ENCODE data around the gene ABCA4.

GRCh38 chr1:94015489-94015817, 105.5 kb downstream of the ABCA4 start:
- no peak for TF ChIP-seq CTCF (IDR thresholded peaks at IDR 0.05)
- TF ChIP-seq POLR2AphosphoS5 (IDR thresholded peaks at IDR 0.05): no peak
- TF ChIP-seq EP300 (IDR thresholded peaks at IDR 0.05): no peak
- TF ChIP-seq POLR2A (IDR thresholded peaks at IDR 0.05): no peak

Measured in stomach (tissue), 4 donors.